ENCODE data around the gene EFNA4. TPM values are rescaled to one million over a fixed set of nuclear protein-coding genes. Genes with fewer than 3 reads are reported as not detected.

EFNA4 gene
- total RNA-seq, 1 donor from 2014 or later: 5.3 TPM

- no peak for TF ChIP-seq CTCF (IDR thresholded peaks at IDR 0.05)
- Histone ChIP-seq H3K4me3 (no peak overlapping the region), H3K4me1 (peaks cover 53% of the 10 kb centered on the region), H3K27ac (no peak overlapping the region), H3K27me3 (peaks cover 55% of the 10 kb centered on the region), H3K36me3 (no peaks in the 10 kb centered on the region), H3K9me3 (no peaks in the 10 kb centered on the region)
- ATAC-seq: no peak
- intact Hi-C loops (cut with DNase I): no loop called here
- DNase-seq: no peak
These were observed 19.6 kb downstream of the EFNA4 start for GRCh38 chr1:155083052-155083541.

- intact Hi-C loops (cut with DNase I): no loop called here
- no peak overlapping the region for H3K27ac ChIP-seq
These were observed 20.6 kb downstream of the EFNA4 start for GRCh38 chr1:155083865-155084721.

GRCh38 chr1:155084722-155085503, 21.4 kb downstream of the EFNA4 start:
- DNase-seq (peak; percentile 98), ATAC-seq (peak; percentile 89)
- H3K27ac ChIP-seq: peak overlapping the region; percentile 80
- no peaks in the 10 kb centered on the region for H3K36me3 ChIP-seq
- H3K9me3 ChIP-seq: no peaks in the 10 kb centered on the region
- peak overlapping the region; percentile 80 for H3K4me3 ChIP-seq
- TF ChIP-seq CTCF (IDR thresholded peaks at IDR 0.05): peak; percentile 91
- peaks cover 42% of the 10 kb centered on the region for H3K4me1 ChIP-seq
- intact Hi-C loops (cut with DNase I): no loop called here
- H3K27me3 ChIP-seq: peaks cover 45% of the 10 kb centered on the region

More at GRCh38 chr1:155083865-155084721, 20.6 kb downstream of the EFNA4 start:
- peak overlapping the region; percentile 80 for H3K4me3 ChIP-seq
- H3K4me1 ChIP-seq: peaks cover 50% of the 10 kb centered on the region
- no peak for ATAC-seq
- DNase-seq: no peak
- H3K36me3 ChIP-seq: no peaks in the 10 kb centered on the region
- peaks cover 54% of the 10 kb centered on the region for H3K27me3 ChIP-seq
- H3K9me3 ChIP-seq: no peaks in the 10 kb centered on the region
- TF ChIP-seq CTCF (IDR thresholded peaks at IDR 0.05): no peak

- H3K4me1 ChIP-seq: peaks cover 34% of the 10 kb centered on the region
- intact Hi-C loops (cut with DNase I): no loop called here
These were observed 22.1 kb downstream of the EFNA4 start for GRCh38 chr1:155085504-155086127.

More at GRCh38 chr1:155085504-155086127, 22.1 kb downstream of the EFNA4 start:
- H3K27me3 ChIP-seq: peaks cover 38% of the 10 kb centered on the region
- DNase-seq: peak; percentile 88
- H3K27ac ChIP-seq: peak overlapping the region; percentile 80
- peak; percentile 42 for ATAC-seq
- peak overlapping the region; percentile 80 for H3K4me3 ChIP-seq
- no peak for TF ChIP-seq CTCF (IDR thresholded peaks at IDR 0.05)
- no peaks in the 10 kb centered on the region for H3K36me3 ChIP-seq
- no peaks in the 10 kb centered on the region for H3K9me3 ChIP-seq

All from upper lobe of right lung (tissue), 1 donor.